HUES48 (cell line): Measurements from ENCODE around the gene FRAT1.
"Not testable (repeated sequence)": the region's sequence is repeated elsewhere in the genome, so short reads cannot be mapped to it uniquely, and the experiment has no call there.

Source experiments
- H3K27ac ChIP-seq: one replicate; pipeline ENCODE4 v1.7.0; 2013; ENCODE audit warnings: low read depth, low read length, inconsistent platforms
- H3K27me3 ChIP-seq: 2 replicates; pipeline ENCODE4 v1.6.1; 2013; ENCODE audit warnings: mild to moderate bottlenecking, low read length; ENCODE audit not compliant: control insufficient read depth, insufficient read depth
- H3K36me3 ChIP-seq: 2 replicates; pipeline ENCODE4 v1.6.1; 2013; ENCODE audit warnings: low read length; ENCODE audit not compliant: control insufficient read depth, insufficient read depth
- H3K4me1 ChIP-seq: 2 replicates; pipeline ENCODE4 v1.6.1; 2013; ENCODE audit warnings: mild to moderate bottlenecking, low read length; ENCODE audit not compliant: control insufficient read depth, insufficient read depth
- H3K4me3 ChIP-seq: 2 replicates; pipeline ENCODE4 v1.5.1; 2013; ENCODE audit warnings: mild to moderate bottlenecking, low read depth, low read length
- H3K9ac ChIP-seq: 2 replicates; pipeline ENCODE4 v1.6.1; 2013; ENCODE audit warnings: mild to moderate bottlenecking, low read depth, low read length, moderate library complexity
- H3K9me3 ChIP-seq: 2 replicates; pipeline ENCODE4 v1.6.1; 2013; ENCODE audit warnings: low read length; ENCODE audit not compliant: control insufficient read depth, insufficient read depth

The FRAT1 gene

GRCh38 chr10:97338041-97338440, 19.0 kb downstream of the FRAT1 start:
- peak overlapping the region; percentile 34 for H3K4me3 ChIP-seq
- H3K27me3 ChIP-seq = no peaks in the 10 kb centered on the region
- H3K9ac ChIP-seq = 0 out of 2 replicates have a peak overlapping the region, but pooled peaks have one; percentile 14
- peak overlapping the region; percentile 90 for H3K27ac ChIP-seq
- H3K4me1 ChIP-seq = peaks cover 17% of the 10 kb centered on the region
- H3K36me3 ChIP-seq = 0 out of 2 replicates have a peak, but pooled peaks cover under 1% of the 10 kb centered on the region
- H3K9me3 ChIP-seq = no peaks in the 10 kb centered on the region

GRCh38 chr10:97341416-97341815, 22.3 kb downstream of the FRAT1 start:
- no peak overlapping the region for H3K9ac ChIP-seq
- H3K27me3 ChIP-seq = no peaks in the 10 kb centered on the region
- H3K36me3 ChIP-seq = no peaks in the 10 kb centered on the region
- H3K27ac ChIP-seq = no peak overlapping the region
- no peaks in the 10 kb centered on the region for H3K9me3 ChIP-seq
- no peak overlapping the region for H3K4me3 ChIP-seq
- H3K4me1 ChIP-seq = peaks cover 11% of the 10 kb centered on the region

- H3K27me3 ChIP-seq, H3K4me3 ChIP-seq, H3K36me3 ChIP-seq, H3K27ac ChIP-seq, H3K9ac ChIP-seq, H3K9me3 ChIP-seq, H3K4me1 ChIP-seq: not testable (repeated sequence)
These were observed 24.6 kb downstream of the FRAT1 start for GRCh38 chr10:97343664-97344063.

- peaks cover 2% of the 10 kb centered on the region; the same call in 1 of the 2 replicates for H3K36me3 ChIP-seq
- H3K9me3 ChIP-seq = no peaks in the 10 kb centered on the region
- no peak overlapping the region for H3K9ac ChIP-seq
- H3K27me3 ChIP-seq = no peaks in the 10 kb centered on the region
- no peaks in the 10 kb centered on the region for H3K4me1 ChIP-seq
- H3K4me3 ChIP-seq = no peak overlapping the region
- H3K27ac ChIP-seq = no peak overlapping the region
These were observed 28.2 kb downstream of the FRAT1 start for GRCh38 chr10:97347317-97347716.

GRCh38 chr10:97349752-97350513, 30.9 kb downstream of the FRAT1 start:
- Histone ChIP-seq H3K4me1 (no peaks in the 10 kb centered on the region), H3K27ac (no peak overlapping the region), H3K27me3 (no peaks in the 10 kb centered on the region), H3K9me3 (no peaks in the 10 kb centered on the region), H3K36me3 (peaks cover 5% of the 10 kb centered on the region; the same call in 1 of the 2 replicates), H3K9ac (no peak overlapping the region), H3K4me3 (no peak overlapping the region)

- Histone ChIP-seq H3K9me3 (no peaks in the 10 kb centered on the region), H3K27ac (no peak overlapping the region), H3K4me3 (no peak overlapping the region), H3K9ac (no peak overlapping the region), H3K36me3 (peaks cover 32% of the 10 kb centered on the region), H3K4me1 (peaks cover 3% of the 10 kb centered on the region; the same call in 1 of the 2 replicates), H3K27me3 (no peaks in the 10 kb centered on the region)
These were observed 34.9 kb downstream of the FRAT1 start for GRCh38 chr10:97353945-97354344.

GRCh38 chr10:97355571-97355975, 36.5 kb downstream of the FRAT1 start:
- H3K9ac ChIP-seq = no peak overlapping the region
- H3K4me1 ChIP-seq = peaks cover 3% of the 10 kb centered on the region; the same call in 1 of the 2 replicates
- no peak overlapping the region for H3K27ac ChIP-seq
- H3K27me3 ChIP-seq = no peaks in the 10 kb centered on the region
- peaks cover 45% of the 10 kb centered on the region for H3K36me3 ChIP-seq
- no peaks in the 10 kb centered on the region for H3K9me3 ChIP-seq
- no peak overlapping the region for H3K4me3 ChIP-seq

GRCh38 chr10:97356318-97356914, 37.3 kb downstream of the FRAT1 start:
- H3K36me3 ChIP-seq = peaks cover 54% of the 10 kb centered on the region
- no peaks in the 10 kb centered on the region for H3K9me3 ChIP-seq
- no peak overlapping the region for H3K9ac ChIP-seq
- no peak overlapping the region for H3K4me3 ChIP-seq
- H3K4me1 ChIP-seq = peaks cover 3% of the 10 kb centered on the region; the same call in 1 of the 2 replicates
- H3K27ac ChIP-seq = no peak overlapping the region
- no peaks in the 10 kb centered on the region for H3K27me3 ChIP-seq

- no peaks in the 10 kb centered on the region for H3K27me3 ChIP-seq
- peaks cover 56% of the 10 kb centered on the region for H3K36me3 ChIP-seq
- H3K9me3 ChIP-seq = no peaks in the 10 kb centered on the region
- no peak overlapping the region for H3K27ac ChIP-seq
- H3K4me3 ChIP-seq = no peak overlapping the region
- H3K4me1 ChIP-seq = peaks cover 3% of the 10 kb centered on the region; the same call in 1 of the 2 replicates
- no peak overlapping the region for H3K9ac ChIP-seq
These were observed 37.8 kb downstream of the FRAT1 start for GRCh38 chr10:97356918-97357317.

- Histone ChIP-seq H3K27ac (no peak overlapping the region), H3K27me3 (no peaks in the 10 kb centered on the region), H3K9ac (no peak overlapping the region), H3K4me1 (peaks cover 3% of the 10 kb centered on the region; the same call in 1 of the 2 replicates), H3K36me3 (peaks cover 70% of the 10 kb centered on the region), H3K4me3 (no peak overlapping the region), H3K9me3 (no peaks in the 10 kb centered on the region)
These were observed 39.3 kb downstream of the FRAT1 start for GRCh38 chr10:97358349-97358748.

- Histone ChIP-seq H3K9ac (no peak overlapping the region), H3K27me3 (no peaks in the 10 kb centered on the region), H3K9me3 (no peaks in the 10 kb centered on the region), H3K27ac (no peak overlapping the region), H3K36me3 (peaks cover 74% of the 10 kb centered on the region), H3K4me3 (no peak overlapping the region), H3K4me1 (peaks cover 3% of the 10 kb centered on the region; the same call in 1 of the 2 replicates)
These were observed 39.7 kb downstream of the FRAT1 start for GRCh38 chr10:97358781-97359180.
